Activated CD8-positive, alpha-beta T cell treated with anti-CD3 and anti-CD28 coated beads for 36 hours (primary cell): ENCODE measurements around the gene IL36B. TPM values are rescaled to one million over a fixed set of nuclear protein-coding genes. Genes with fewer than 3 reads are reported as not detected.

Experiments
- ATAC-seq: fragments of 200-7000 bp; cut with Tn5 transposase; one replicate; pipeline ENCODE4 v1.10.0; 2021; ENCODE audit warnings: mild to moderate bottlenecking, moderate library complexity
- CTCF ChIA-PET: fragments of 350-600 bp; sonication (Branson Sonifier 250); formaldehyde crosslinking; loops from one replicate; lab custom pipeline; 2021; ENCODE audit warnings: antibody characterized with exemption; lab: Charles Lee
- POLR2A ChIA-PET: fragments of 350-600 bp; sonication (Branson Sonifier 250); formaldehyde crosslinking; loops from one replicate; lab custom pipeline; 2021; ENCODE audit warnings: antibody characterized with exemption; lab: Charles Lee
- DNase-seq: peaks from one replicate; pipeline ENCODE4 v3.0.0-alpha.2; 2020
- H3K27ac Mint-ChIP-seq: one replicate; pipeline ENCODE4 v1.8.0; 2021; ENCODE audit warnings: mild to moderate bottlenecking, mixed read lengths
- H3K27me3 Mint-ChIP-seq: one replicate; pipeline ENCODE4 v1.8.0; 2021; ENCODE audit warnings: mixed read lengths
- H3K36me3 Mint-ChIP-seq: one replicate; pipeline ENCODE4 v1.8.0; 2021; ENCODE audit warnings: low read depth, mixed read lengths
- H3K4me1 Mint-ChIP-seq: one replicate; pipeline ENCODE4 v1.8.0; 2021; ENCODE audit warnings: low read depth, mixed read lengths
- H3K4me3 Mint-ChIP-seq: one replicate; pipeline ENCODE4 v1.8.0; 2021; ENCODE audit warnings: mild to moderate bottlenecking, moderate library complexity, mixed read lengths
- H3K9me3 Mint-ChIP-seq: one replicate; pipeline ENCODE4 v1.8.0; 2021; ENCODE audit warnings: mixed read lengths
- intact Hi-C: fragments of 100-400 bp; cut with micrococcal nuclease; formaldehyde crosslinking; loops from one replicate; pipeline ENCODE4 v1.10.0; 2022
- total RNA-seq, 2 experiments: library from RNA; stranded (reverse); gene quantifications; one replicate each; pipeline ENCODE4 v1.2.3, GENCODE V29; 2021
- TF ChIP-seq, protein P1 (sequence below): fragments of 200-600 bp; IDR thresholded peaks from one replicate; pipeline ENCODE4 v1.8.0; 2022; ENCODE audit warnings: antibody characterized with exemption, mild to moderate bottlenecking

Gene IL36B
- total RNA-seq, 2 experiments from 2014 or later: not detected

DNA sequence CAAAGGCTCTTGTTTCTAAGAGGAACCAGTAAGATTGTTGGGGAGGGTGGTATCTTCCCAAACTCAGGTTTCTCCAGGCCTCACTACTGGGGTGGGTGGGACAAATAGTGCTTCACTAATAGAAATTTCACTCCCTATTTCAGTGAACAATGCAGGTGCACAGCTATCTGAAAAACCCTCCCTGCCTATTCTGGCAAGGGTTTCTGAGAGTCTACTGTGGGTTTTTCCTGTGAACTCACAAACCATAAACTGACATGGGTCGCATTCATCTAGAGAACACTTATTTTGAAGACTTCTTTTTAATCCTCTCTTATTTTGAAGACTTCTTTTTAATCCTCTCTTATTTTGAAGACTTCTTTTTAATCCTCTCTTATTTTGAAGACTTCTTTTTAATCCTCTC, 43.0 kb downstream of the IL36B start:
- Mint-ChIP-seq H3K36me3 (no peaks in the 10 kb centered on the region), H3K9me3 (no peaks in the 10 kb centered on the region), H3K4me1 (peaks cover 10% of the 10 kb centered on the region), H3K27ac (no peak overlapping the region), H3K4me3 (no peak overlapping the region), H3K27me3 (no peaks in the 10 kb centered on the region)
- ChIA-PET POLR2A (interaction anchor here (0.7 to 1.2 kb wide), 3 partner anchors 17 to 65 kb away, joined by 3 to 4 read pairs (median 3); no protein-coding TSS in a partner anchor), CTCF (no interaction called here)
- intact Hi-C loops: no loop called here
- no peak for DNase-seq
- ATAC-seq: no peak
- TF ChIP-seq, protein P1, sequence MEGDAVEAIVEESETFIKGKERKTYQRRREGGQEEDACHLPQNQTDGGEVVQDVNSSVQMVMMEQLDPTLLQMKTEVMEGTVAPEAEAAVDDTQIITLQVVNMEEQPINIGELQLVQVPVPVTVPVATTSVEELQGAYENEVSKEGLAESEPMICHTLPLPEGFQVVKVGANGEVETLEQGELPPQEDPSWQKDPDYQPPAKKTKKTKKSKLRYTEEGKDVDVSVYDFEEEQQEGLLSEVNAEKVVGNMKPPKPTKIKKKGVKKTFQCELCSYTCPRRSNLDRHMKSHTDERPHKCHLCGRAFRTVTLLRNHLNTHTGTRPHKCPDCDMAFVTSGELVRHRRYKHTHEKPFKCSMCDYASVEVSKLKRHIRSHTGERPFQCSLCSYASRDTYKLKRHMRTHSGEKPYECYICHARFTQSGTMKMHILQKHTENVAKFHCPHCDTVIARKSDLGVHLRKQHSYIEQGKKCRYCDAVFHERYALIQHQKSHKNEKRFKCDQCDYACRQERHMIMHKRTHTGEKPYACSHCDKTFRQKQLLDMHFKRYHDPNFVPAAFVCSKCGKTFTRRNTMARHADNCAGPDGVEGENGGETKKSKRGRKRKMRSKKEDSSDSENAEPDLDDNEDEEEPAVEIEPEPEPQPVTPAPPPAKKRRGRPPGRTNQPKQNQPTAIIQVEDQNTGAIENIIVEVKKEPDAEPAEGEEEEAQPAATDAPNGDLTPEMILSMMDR: no peak

DNA sequence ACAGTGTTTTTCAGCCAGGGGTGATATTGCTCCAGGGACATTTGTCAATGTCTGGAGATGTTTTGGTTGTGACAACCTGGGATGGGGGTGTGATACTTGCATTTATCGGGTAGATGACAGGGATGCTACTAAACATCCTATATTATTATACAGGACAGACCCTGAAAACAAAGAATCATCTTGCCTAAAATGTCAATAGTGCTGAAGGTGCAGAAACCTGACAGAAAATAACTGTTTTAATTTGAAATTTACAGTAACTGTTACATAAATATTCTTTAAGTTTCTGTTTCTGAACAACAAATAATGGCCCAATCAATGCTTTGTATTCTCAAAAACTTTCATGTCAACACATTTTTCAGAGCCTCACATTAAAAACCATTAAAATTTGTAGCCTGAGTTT, 45.4 kb downstream of the IL36B start:
- CTCF ChIA-PET: no interaction called here
- no peak for DNase-seq
- H3K27me3 Mint-ChIP-seq: no peaks in the 10 kb centered on the region
- ATAC-seq: no peak
- H3K9me3 Mint-ChIP-seq: no peaks in the 10 kb centered on the region
- no peaks in the 10 kb centered on the region for H3K36me3 Mint-ChIP-seq
- TF ChIP-seq, protein P1: no peak
- POLR2A ChIA-PET: no interaction called here
- intact Hi-C loops: no loop called here
- no peak overlapping the region for H3K27ac Mint-ChIP-seq
- H3K4me3 Mint-ChIP-seq: no peak overlapping the region
- H3K4me1 Mint-ChIP-seq: peaks cover 10% of the 10 kb centered on the region

DNA sequence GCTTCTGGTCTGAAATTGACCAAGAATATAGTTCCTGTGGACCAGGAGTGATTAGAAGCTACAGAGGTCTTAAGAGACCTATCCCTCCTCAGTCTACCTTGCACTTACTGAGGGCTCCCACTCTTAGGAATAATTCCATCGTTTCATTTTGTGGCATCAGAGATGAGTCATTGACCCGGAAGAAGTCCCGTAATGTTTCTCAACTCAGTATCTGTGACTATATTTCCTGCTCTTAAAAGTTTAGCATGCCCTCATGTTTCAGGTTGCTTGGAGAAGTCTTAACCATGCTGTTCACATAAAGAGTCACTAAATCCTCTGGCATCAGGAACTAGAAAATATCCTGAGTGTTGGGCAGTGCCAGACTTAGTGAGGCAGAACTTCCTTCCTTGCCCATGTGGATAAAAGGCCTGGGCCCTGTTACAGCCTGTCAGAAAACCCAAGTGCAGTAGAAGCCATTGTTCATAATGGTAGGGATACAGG, 47.6 kb downstream of the IL36B start, which contains the start of gene IL36A:
Gene IL36A, plus strand, starts transcription at position 430 of the 480 bp plus-strand sequence. CDS start 413 bp downstream, outside the sequence.
- H3K4me3 Mint-ChIP-seq: no peak within 1 kb of the TSS
- no peaks in the 10 kb centered on the region for H3K27me3 Mint-ChIP-seq
- POLR2A ChIA-PET: no interaction called here
- H3K4me1 Mint-ChIP-seq: peaks cover 4% of the 10 kb centered on the region
- TF ChIP-seq, protein P1: no peak
- no peak within 1 kb of the TSS for H3K27ac Mint-ChIP-seq
- peaks cover 16% of the 10 kb centered on the region for H3K9me3 Mint-ChIP-seq
- ATAC-seq: no peak
- CTCF ChIA-PET: no interaction called here
- DNase-seq: no peak
- H3K36me3 Mint-ChIP-seq: peaks cover 6% of the 10 kb centered on the region
- intact Hi-C loops: no loop called here

DNA sequence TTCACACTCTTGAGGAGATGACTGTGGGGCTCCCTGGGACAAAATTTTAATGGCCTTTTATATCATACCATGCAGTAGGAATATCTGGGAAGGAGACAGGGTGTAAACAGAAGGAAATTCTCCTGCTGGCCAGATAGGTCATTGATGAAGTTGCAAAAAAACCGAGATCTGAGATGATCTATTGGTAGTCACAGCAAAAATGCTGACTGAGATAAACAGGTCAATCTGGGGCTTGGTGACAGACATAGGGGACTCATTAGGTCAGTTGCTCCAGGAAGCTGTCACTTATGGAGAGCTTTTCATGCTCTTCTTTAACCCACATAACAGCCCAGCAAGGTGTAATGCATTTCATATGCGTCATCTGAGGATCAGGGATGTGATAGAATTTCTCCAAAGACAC, 50.0 kb downstream of the IL36B start:
- H3K4me1 Mint-ChIP-seq: peaks cover under 1% of the 10 kb centered on the region
- no peak overlapping the region for H3K27ac Mint-ChIP-seq
- POLR2A ChIA-PET: interaction anchor here (0.7 to 1.0 kb wide), 2 partner anchors 18 to 24 kb away, joined by 3 read pairs; no protein-coding TSS in a partner anchor
- TF ChIP-seq, protein P1: no peak
- intact Hi-C loops: no loop called here
- DNase-seq (no peak), ATAC-seq (no peak)
- CTCF ChIA-PET: interaction anchor here (1.4 to 1.7 kb wide), 2 partner anchors 17 to 42 kb away, joined by 4 to 6 read pairs; no protein-coding TSS in a partner anchor
- H3K9me3 Mint-ChIP-seq: peaks cover 25% of the 10 kb centered on the region
- no peaks in the 10 kb centered on the region for H3K27me3 Mint-ChIP-seq
- H3K36me3 Mint-ChIP-seq: peaks cover 6% of the 10 kb centered on the region
- H3K4me3 Mint-ChIP-seq: no peak overlapping the region

DNA sequence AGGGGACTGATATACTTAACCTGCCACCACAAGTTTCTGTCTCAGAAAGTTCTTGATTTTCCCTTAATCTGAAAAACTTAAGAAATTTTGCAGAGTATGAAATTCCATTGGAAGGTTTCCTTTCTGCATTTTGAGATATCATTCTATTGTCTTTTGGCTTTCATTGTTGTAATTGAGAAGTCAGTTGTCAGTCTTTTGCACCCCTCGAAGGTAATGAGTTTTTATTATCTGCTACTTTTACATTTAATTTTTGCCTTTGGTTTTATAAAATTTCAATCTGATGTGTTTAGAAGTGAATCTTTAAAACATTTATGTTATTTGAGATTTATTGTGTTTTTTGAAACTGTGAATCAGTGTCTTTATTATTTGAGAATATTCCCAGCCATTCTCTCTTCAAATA, 52.2 kb downstream of the IL36B start:
- intact Hi-C loops: no loop called here

More for the DNA sequence above, 52.2 kb downstream of the IL36B start:
- H3K9me3 Mint-ChIP-seq: peaks cover 25% of the 10 kb centered on the region
- DNase-seq (no peak), ATAC-seq (no peak)
- CTCF ChIA-PET: no interaction called here
- peaks cover 21% of the 10 kb centered on the region for H3K4me1 Mint-ChIP-seq
- no peaks in the 10 kb centered on the region for H3K27me3 Mint-ChIP-seq
- H3K27ac Mint-ChIP-seq: no peak overlapping the region
- peaks cover 6% of the 10 kb centered on the region for H3K36me3 Mint-ChIP-seq
- no peak overlapping the region for H3K4me3 Mint-ChIP-seq
- POLR2A ChIA-PET: interaction anchor here (1.2 kb wide), 1 partner anchor 57 kb away, joined by 3 read pairs; no protein-coding TSS in a partner anchor
- TF ChIP-seq, protein P1: no peak
